Ammon's horn (tissue), 1 donor: ENCODE data around the gene NBEAL2.

Experiments
- DNase-seq: peaks from one replicate; pipeline ENCODE4 v3.0.0-alpha.2; 2016; ENCODE audit warnings: low spot score

Gene NBEAL2

DNA sequence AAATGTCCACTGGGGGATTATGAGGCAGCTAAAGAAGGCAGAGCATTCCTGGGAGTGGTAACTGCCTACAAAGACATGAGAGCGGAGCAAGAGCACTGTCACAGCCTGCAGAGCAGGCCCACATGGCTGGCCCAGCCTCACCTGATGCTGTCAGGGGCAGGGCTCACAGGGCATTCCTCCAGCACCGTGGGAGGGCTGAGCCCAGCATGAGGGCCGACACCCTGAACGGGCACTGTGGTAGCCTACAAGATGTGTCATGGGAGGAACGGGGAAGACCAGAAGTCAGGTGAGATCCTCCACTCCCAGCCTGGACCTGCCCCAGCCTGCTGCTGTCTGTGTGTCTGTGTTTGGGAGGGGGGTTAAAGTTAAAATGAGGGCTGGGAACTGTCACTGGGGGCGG is 33.0 kb upstream of the NBEAL2 start:
- DNase-seq = no peak

GRCh38 chr3:46946856-46947545 is 32.5 kb upstream of the NBEAL2 start:
- no peak for DNase-seq

- DNase-seq = no peak
Measured at GRCh38 chr3:46947546-46947901, 31.9 kb upstream of the NBEAL2 start.

- DNase-seq = no peak
Measured at GRCh38 chr3:46947981-46948791, 31.3 kb upstream of the NBEAL2 start.

DNA sequence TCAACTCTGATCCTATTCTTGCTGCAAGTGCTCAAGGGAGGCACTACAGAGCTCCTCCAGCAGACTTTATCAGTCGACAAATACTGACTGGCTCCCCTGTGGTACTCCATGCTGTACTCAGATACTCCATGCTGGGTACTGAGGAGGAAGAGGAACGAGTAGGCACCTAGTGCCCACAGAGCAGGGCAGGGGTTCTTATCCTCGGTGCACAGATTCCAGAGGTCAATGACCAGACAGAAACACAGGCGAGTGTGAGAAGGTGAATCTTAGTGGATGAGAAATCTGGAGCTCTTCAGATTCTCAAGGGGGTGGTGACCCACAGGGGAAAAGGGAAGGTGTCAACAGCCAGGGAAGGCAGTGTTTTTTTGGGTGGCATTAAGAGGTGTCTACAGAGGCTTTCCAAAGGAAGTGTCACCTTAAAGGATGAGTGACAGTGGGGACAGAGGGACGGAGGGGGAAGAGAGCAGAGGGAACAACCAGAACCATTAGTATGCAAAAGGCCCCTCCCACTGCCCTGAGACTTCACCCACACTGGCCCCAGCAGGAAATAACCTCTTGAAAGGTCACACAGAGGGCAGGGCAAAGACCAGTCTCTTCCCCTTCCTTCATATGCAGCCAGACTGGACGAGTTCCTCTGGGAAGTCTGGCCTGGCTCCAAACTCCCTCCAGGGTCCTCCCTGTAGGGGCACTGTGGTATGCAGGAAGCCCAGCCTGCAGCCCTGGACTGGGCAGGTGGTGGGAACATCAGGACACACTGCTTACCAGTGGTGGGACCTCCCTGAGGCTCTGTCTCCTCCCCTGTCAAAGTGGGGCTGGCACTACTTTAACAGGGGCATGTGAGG is 30.4 kb upstream of the NBEAL2 start:
- DNase-seq = no peak

DNA sequence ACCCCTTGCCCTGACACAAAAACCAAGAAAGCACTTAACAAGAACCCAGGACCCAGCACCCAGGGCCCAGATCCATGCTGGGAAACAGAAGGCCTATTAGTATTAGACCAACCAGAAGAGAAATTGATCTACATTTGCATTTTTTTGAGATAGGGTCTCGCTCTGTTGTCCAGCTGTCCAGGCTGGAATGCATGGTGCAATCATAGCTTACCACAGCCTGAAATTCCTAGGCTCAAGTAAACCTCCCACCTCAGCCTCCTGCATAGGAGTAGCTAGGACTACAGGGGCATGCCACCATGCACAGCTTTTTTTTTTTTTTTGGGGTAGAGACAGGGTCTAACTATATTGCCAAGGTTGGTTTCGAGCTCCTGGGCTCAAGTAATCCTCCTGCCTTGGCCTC is 29.3 kb upstream of the NBEAL2 start:
- no peak for DNase-seq

DNA sequence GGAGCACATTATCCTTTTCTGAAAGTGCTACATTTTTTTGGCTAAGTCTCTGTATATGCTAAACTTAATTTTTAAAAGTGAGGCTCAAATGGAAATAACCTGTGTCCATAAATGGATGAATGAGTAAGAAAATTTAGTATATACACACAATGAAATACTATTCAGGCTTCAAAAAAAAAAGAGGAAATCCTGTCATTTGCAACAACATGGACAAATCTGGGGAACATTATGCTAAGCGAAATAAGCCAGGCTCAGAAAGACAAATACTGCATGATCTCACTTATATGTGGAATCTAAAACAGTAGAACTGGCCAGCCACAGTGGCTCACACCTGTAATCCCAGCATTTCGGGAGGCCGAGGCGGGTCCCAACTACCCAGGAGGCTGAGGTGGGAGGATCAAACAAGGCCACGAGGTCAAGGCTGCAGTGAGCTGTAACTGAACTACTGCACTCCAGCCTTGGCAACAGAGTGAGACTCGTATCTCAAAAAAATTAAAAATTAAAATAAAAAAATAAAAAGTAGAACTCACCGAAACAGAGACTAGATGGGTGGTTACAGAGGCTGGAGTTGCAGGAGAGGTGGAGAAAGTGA is 28.7 kb upstream of the NBEAL2 start:
- DNase-seq = no peak

GRCh38 chr3:46952813-46953212 is 26.7 kb upstream of the NBEAL2 start:
- DNase-seq = no peak

GRCh38 chr3:46953234-46954010 is 26.0 kb upstream of the NBEAL2 start:
- DNase-seq = no peak

GRCh38 chr3:46954178-46954577 is 25.3 kb upstream of the NBEAL2 start:
- no peak for DNase-seq

GRCh38 chr3:46955157-46955556 is 24.3 kb upstream of the NBEAL2 start:
- no peak for DNase-seq

GRCh38 chr3:46955801-46956259 is 23.6 kb upstream of the NBEAL2 start:
- no peak for DNase-seq

DNA sequence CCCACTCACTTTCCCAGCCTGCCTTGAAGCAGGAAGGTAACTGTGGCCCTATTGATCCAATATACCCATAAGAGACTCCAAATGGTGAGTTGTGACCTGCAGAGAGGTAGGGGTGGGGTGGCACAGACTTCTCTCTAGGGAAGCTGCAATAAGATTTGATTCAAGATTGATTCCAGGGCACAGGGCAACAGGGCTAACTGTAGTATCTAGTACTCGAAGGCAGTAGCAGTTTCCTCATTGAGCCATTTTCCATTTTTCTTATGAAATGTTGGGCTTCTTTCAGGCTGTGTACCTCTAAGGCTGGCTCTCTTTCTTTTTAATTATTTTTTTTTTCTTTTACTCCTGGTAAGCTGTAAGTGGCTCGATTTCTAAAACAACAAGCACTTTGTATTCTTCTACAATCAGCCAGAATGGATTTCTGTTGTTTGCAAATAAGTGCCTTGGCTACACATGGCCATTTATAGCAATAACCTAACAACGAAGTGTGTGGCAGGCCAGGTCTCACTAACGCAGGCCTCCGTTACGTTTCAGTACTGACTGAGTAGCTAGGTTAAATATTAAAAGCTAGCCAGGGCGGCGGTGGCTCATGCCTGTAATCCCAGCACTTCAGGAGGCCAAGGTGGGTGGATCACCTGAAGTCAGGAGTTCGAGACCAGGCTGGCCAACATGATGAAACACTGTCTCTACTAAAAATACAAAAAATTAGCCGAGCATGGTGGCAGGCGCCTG is 22.2 kb upstream of the NBEAL2 start:
- no peak for DNase-seq

- DNase-seq = no peak
Measured at GRCh38 chr3:46958467-46959160, 20.9 kb upstream of the NBEAL2 start.

- DNase-seq = no peak
Measured at GRCh38 chr3:46959161-46959511, 20.3 kb upstream of the NBEAL2 start.

DNA sequence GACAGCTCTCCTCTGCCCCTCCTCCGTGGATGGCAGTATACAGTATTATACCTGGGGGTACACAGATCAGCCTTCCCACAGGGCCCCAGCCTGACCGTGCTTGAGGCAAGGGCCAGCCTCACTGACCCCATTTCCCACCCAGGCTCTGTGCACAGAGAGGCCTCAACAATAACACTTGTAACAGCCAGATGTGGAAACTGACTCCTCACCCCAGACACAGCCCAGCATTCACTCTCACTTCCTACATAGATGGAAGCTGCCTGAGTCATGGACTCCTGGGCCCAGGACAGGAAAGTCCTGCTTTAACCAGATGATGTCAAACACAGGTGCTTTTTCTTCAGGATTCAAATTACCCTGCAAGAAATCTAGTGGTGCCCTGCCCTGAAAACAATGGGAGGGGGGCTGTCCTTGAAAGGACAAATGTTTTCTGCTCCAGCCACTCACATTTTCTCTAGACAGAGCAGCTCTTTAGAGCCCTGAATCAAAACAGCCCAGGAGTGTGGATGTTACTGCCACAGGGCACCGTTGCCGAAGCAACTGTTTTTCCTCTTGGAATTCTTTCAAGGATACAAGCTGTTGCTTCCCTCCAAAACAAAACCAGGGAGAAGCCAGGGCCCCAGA is 19.3 kb upstream of the NBEAL2 start:
- no peak for DNase-seq

DNA sequence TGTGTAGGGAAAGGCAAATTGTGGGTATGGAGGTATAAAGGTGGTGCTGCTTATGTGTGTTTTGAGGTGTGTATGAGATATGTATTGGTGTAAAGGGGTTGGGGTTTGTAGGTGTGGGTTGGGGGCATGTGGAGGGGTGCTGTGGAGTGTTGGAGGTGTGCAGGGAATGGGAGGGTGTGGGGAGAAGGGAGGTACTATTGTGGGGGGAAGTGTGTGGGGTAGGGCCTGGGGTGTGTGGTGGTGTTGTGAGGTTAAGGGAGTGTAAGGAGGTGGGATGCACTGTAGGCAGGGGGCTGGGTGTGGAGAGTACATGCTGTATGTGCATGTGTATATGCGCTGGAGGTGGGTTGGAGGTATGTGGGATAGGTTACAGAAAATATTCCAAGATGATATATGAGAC is 18.6 kb upstream of the NBEAL2 start:
- no peak for DNase-seq

DNA sequence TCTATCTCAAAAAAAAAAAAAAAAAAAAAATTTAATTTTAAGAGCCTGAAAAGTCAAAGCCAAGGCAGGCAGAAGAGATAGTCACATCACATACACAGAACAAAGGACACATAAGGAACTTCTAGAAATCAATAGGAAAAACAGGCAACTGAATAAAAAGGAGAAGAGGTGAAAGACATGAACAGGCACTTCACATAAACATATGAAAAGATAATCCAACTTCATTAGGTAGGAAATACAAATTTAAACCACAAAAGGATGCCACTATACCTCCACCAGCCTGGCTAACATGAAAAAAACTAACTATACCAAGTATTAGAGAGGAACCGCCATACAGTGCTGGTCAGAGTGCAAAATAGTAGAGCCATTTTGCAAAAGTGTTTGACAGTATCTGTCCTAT is 17.0 kb upstream of the NBEAL2 start:
- no peak for DNase-seq

GRCh38 chr3:46962990-46963389 is 16.5 kb upstream of the NBEAL2 start:
- no peak for DNase-seq
